CD4-positive, alpha-beta memory T cell (primary cell): ENCODE data around the gene SLC39A10. TPM values are rescaled to one million over a fixed set of nuclear protein-coding genes. Genes with fewer than 3 reads are reported as not detected.
"Not testable (repeated sequence)": the region's sequence is repeated elsewhere in the genome, so short reads cannot be mapped to it uniquely, and the experiment has no call there.

Source experiments
- CTCF ChIA-PET: fragments of 350-600 bp; sonication (Branson Sonifier 250); formaldehyde crosslinking; loops from one replicate; lab custom pipeline; 2021; ENCODE audit warnings: inconsistent platforms; ENCODE audit not compliant: partially characterized antibody; lab: Charles Lee
- POLR2A ChIA-PET: fragments of 350-600 bp; sonication (Branson Sonifier 250); formaldehyde crosslinking; loops from one replicate; lab custom pipeline; 2021; ENCODE audit not compliant: partially characterized antibody; lab: Charles Lee
- DNase-seq, 5 donors: peaks; one replicate each; pipeline versions ENCODE4 v3.0.0 to v3.0.0-alpha.2; 2020 to 2022; ENCODE audit warnings: mixed read lengths in 1 of 5
- H3K27ac ChIP-seq: one replicate; pipeline ENCODE4 v1.7.0; 2013; ENCODE audit warnings: low read depth, low read length
- H3K27me3 ChIP-seq: 2 replicates; pipeline ENCODE4 v1.7.0; 2013; ENCODE audit warnings: mild to moderate bottlenecking, low read length, moderate library complexity; ENCODE audit not compliant: insufficient read depth
- H3K36me3 ChIP-seq: 2 replicates; pipeline ENCODE4 v1.7.0; 2013; ENCODE audit warnings: mild to moderate bottlenecking, low read length, moderate library complexity; ENCODE audit not compliant: insufficient read depth
- H3K4me1 ChIP-seq: 2 replicates; pipeline ENCODE4 v1.7.0; 2013; ENCODE audit warnings: mild to moderate bottlenecking, low read length, moderate library complexity; ENCODE audit not compliant: insufficient read depth
- H3K4me3 ChIP-seq, 2 donors: one replicate each; pipeline ENCODE4 v1.7.0; 2013; ENCODE audit warnings: low read length in 2 of 2, mild to moderate bottlenecking in 1 of 2
- H3K9me3 ChIP-seq, 2 donors: one replicate each; pipeline ENCODE4 v1.7.0; 2013; ENCODE audit warnings: low read length in 2 of 2, control low read depth in 1 of 2; ENCODE audit not compliant: control insufficient read depth in 1 of 2
- H3K27ac Mint-ChIP-seq, 7 donors: one replicate each; pipeline ENCODE4 v1.8.0; 2020 to 2021; ENCODE audit warnings: mixed read lengths in 7 of 7, mild to moderate bottlenecking in 6 of 7, inconsistent platforms in 3 of 7, moderate library complexity in 3 of 7
- H3K27me3 Mint-ChIP-seq, 2 donors: one replicate each; pipeline ENCODE4 v1.8.0; 2020 to 2021; ENCODE audit warnings: mixed read lengths in 2 of 2
- H3K36me3 Mint-ChIP-seq, 2 donors: one replicate each; pipeline ENCODE4 v1.8.0; 2020 to 2021; ENCODE audit warnings: mixed read lengths in 2 of 2, inconsistent platforms in 1 of 2, mild to moderate bottlenecking in 1 of 2
- H3K4me1 Mint-ChIP-seq, 4 donors: one replicate each; pipeline ENCODE4 v1.8.0; 2020 to 2021; ENCODE audit warnings: mixed read lengths in 4 of 4, mild to moderate bottlenecking in 1 of 4
- H3K4me3 Mint-ChIP-seq, 8 donors: one replicate each; pipeline ENCODE4 v1.8.0; 2020 to 2021; ENCODE audit warnings: mixed read lengths in 8 of 8, mild to moderate bottlenecking in 7 of 8, moderate library complexity in 6 of 8, inconsistent platforms in 3 of 8
- H3K9me3 Mint-ChIP-seq, 8 donors: one replicate each; pipeline ENCODE4 v1.8.0; 2020 to 2021; ENCODE audit warnings: mixed read lengths in 8 of 8, mild to moderate bottlenecking in 5 of 8, inconsistent platforms in 3 of 8, moderate library complexity in 1 of 8
- intact Hi-C: fragments of 100-400 bp; cut with micrococcal nuclease; formaldehyde crosslinking; loops from one replicate; pipeline ENCODE4 v1.15.1; 2023
- polyA plus RNA-seq, 2 donors: library from polyadenylated mRNA; unstranded; fragments of 300-500 nt; fragmentation: Illumina TruSeq; gene quantifications; one replicate each; pipeline ENCODE4 v1.2.3, GENCODE V29; 2021
- total RNA-seq, 2 experiments: library from RNA; stranded (reverse); gene quantifications; one replicate each; pipeline ENCODE4 v1.2.3, GENCODE V29; 2021

The SLC39A10 gene
- total and polyA plus RNA-seq, 4 experiments from 2014 or later, result 5.9 to 102 (median 54.4) TPM

GRCh38 chr2:195659982-195660890, 3.2 kb downstream of the SLC39A10 start:
- Histone ChIP-seq H3K9me3 (no peaks in the 10 kb centered on the region), H3K27me3 (no peaks in the 10 kb centered on the region), H3K4me3 (peak overlapping the region; percentile 27 to 80), H3K4me1 (peaks cover 57% of the 10 kb centered on the region), H3K27ac (peak overlapping the region; percentile 99), H3K36me3 (no peaks in the 10 kb centered on the region)
- Mint-ChIP-seq H3K27ac (peak overlapping the region; percentile 97 to 100 (median 99)), H3K27me3 (peaks cover 0 to 2% of the 10 kb centered on the region in 2 donors), H3K4me1 (peaks cover 29 to 63% (median 36%) of the 10 kb centered on the region in 4 donors), H3K4me3 (peak overlapping the region; percentile 96 to 99 (median 99)), H3K36me3 (peaks cover 16 to 22% of the 10 kb centered on the region in 2 donors), H3K9me3 (peaks cover 0 to 6% (median 0%) of the 10 kb centered on the region in 8 donors)
- intact Hi-C loops, result loop anchor here (1.0 to 5.0 kb wide), 8 partner anchors 84 to 1792 kb away; partner anchors contain the start of genes COQ10B and STK17B
- ChIA-PET POLR2A (interaction anchor here (0.5 to 6.6 kb wide), 18 partner anchors 12 to 340 kb away, joined by 3 to 319 read pairs (median 4); no protein-coding TSS in a partner anchor), CTCF (interaction anchor here (0.6 to 5.5 kb wide), 53 partner anchors 9 to 677 kb away, joined by 3 to 245 read pairs (median 4); partner anchors contain the start of gene DNAH7)
- DNase-seq, result peak; percentile 76 to 80 (median 79)

- intact Hi-C loops, result loop anchor here (5.0 kb wide), 1 partner anchor 275 kb away; no protein-coding TSS in a partner anchor
- H3K4me3 Mint-ChIP-seq, result peak overlapping the region in 1 of 8 donors; percentile 17
These were observed 5.1 kb downstream of the SLC39A10 start for GRCh38 chr2:195662138-195662537.

GRCh38 chr2:195663007-195663406, 6.0 kb downstream of the SLC39A10 start:
- no peaks in the 10 kb centered on the region for H3K27me3 ChIP-seq
- Mint-ChIP-seq H3K4me3 (peak overlapping the region in 5 of 8 donors; percentile 1 to 48 (median 13)), H3K4me1 (peaks cover 36 to 74% (median 41%) of the 10 kb centered on the region in 4 donors), H3K9me3 (peaks cover 0 to 2% (median 0%) of the 10 kb centered on the region in 8 donors), H3K27ac (peak overlapping the region; percentile 8 to 87 (median 79)), H3K27me3 (no peaks in the 10 kb centered on the region), H3K36me3 (peaks cover 11 to 15% of the 10 kb centered on the region in 2 donors)
- intact Hi-C loops, result loop anchor here (5.0 kb wide), 1 partner anchor 274 kb away; no protein-coding TSS in a partner anchor
- DNase-seq, result no peak
- peaks cover 72% of the 10 kb centered on the region for H3K4me1 ChIP-seq
- H3K27ac ChIP-seq, result no peak overlapping the region
- ChIA-PET CTCF (interaction anchor here (0.6 to 5.5 kb wide), 7 partner anchors 85 to 344 kb away, joined by 3 to 34 read pairs (median 3); no protein-coding TSS in a partner anchor), POLR2A (interaction anchor here (0.8 to 1.9 kb wide), 9 partner anchors 10 to 171 kb away, joined by 3 to 5 read pairs (median 3); no protein-coding TSS in a partner anchor)
- no peak overlapping the region for H3K4me3 ChIP-seq
- no peaks in the 10 kb centered on the region for H3K36me3 ChIP-seq
- no peaks in the 10 kb centered on the region for H3K9me3 ChIP-seq

More at GRCh38 chr2:195662138-195662537, 5.1 kb downstream of the SLC39A10 start:
- peaks cover 66% of the 10 kb centered on the region for H3K4me1 ChIP-seq
- no peak overlapping the region for H3K27ac ChIP-seq
- CTCF ChIA-PET, result interaction anchor here (0.9 to 5.5 kb wide), 5 partner anchors 85 to 343 kb away, joined by 3 to 34 read pairs (median 3); no protein-coding TSS in a partner anchor
- no peak for DNase-seq
- Mint-ChIP-seq H3K36me3 (peaks cover 16 to 18% of the 10 kb centered on the region in 2 donors), H3K27ac (peak overlapping the region in 6 of 7 donors; percentile 48 to 88 (median 72)), H3K9me3 (peaks cover 0 to 4% (median 0%) of the 10 kb centered on the region in 8 donors), H3K4me1 (peaks cover 32 to 69% (median 38%) of the 10 kb centered on the region in 4 donors), H3K27me3 (peaks cover 0 to under 1% of the 10 kb centered on the region in 2 donors)
- H3K4me3 ChIP-seq, result no peak overlapping the region
- POLR2A ChIA-PET, result interaction anchor here (0.8 to 1.9 kb wide), 9 partner anchors 10 to 164 kb away, joined by 3 to 5 read pairs (median 3); no protein-coding TSS in a partner anchor
- H3K36me3 ChIP-seq, result no peaks in the 10 kb centered on the region
- H3K27me3 ChIP-seq, result no peaks in the 10 kb centered on the region
- no peaks in the 10 kb centered on the region for H3K9me3 ChIP-seq

- POLR2A ChIA-PET, result interaction anchor here (1.6 to 3.6 kb wide), 2 partner anchors 7 to 88 kb away, joined by 6 to 26 read pairs; partner anchors contain the start of gene SLC39A10
These were observed 7.5 kb downstream of the SLC39A10 start for GRCh38 chr2:195664528-195664927.

GRCh38 chr2:195665153-195665552, 8.1 kb downstream of the SLC39A10 start:
- CTCF ChIA-PET, result interaction anchor here (0.7 to 6.8 kb wide), 7 partner anchors 8 to 672 kb away, joined by 3 to 62 read pairs (median 6); partner anchors contain the start of genes DNAH7 and SLC39A10
- intact Hi-C loops, result loop anchor here (2.0 kb wide), 1 partner anchor 402 kb away; no protein-coding TSS in a partner anchor
- not testable (repeated sequence) for DNase-seq, H3K4me3 ChIP-seq, H3K9me3 ChIP-seq, H3K36me3 ChIP-seq, H3K27ac ChIP-seq, H3K9me3 Mint-ChIP-seq, H3K27me3 Mint-ChIP-seq, H3K27me3 ChIP-seq, H3K36me3 Mint-ChIP-seq
- peak overlapping the region in 1 of 8 donors; percentile 22 for H3K4me3 Mint-ChIP-seq
- POLR2A ChIA-PET, result interaction anchor here (1.2 to 3.6 kb wide), 3 partner anchors 8 to 103 kb away, joined by 3 to 26 read pairs (median 6); partner anchors contain the start of gene SLC39A10
- H3K4me1 ChIP-seq, result peaks cover 68% of the 10 kb centered on the region
- peak overlapping the region in 1 of 7 donors; percentile 75 for H3K27ac Mint-ChIP-seq
- H3K4me1 Mint-ChIP-seq, result peaks cover 34 to 61% (median 41%) of the 10 kb centered on the region in 4 donors

More at GRCh38 chr2:195664528-195664927, 7.5 kb downstream of the SLC39A10 start:
- H3K27me3 Mint-ChIP-seq, result no peaks in the 10 kb centered on the region
- no peaks in the 10 kb centered on the region for H3K9me3 Mint-ChIP-seq
- Histone ChIP-seq H3K27me3 (no peaks in the 10 kb centered on the region), H3K27ac (no peak overlapping the region), H3K36me3 (no peaks in the 10 kb centered on the region), H3K4me1 (peaks cover 74% of the 10 kb centered on the region), H3K4me3 (no peak overlapping the region), H3K9me3 (no peaks in the 10 kb centered on the region)
- DNase-seq, result no peak
- H3K4me1 Mint-ChIP-seq, result peaks cover 35 to 65% (median 43%) of the 10 kb centered on the region in 4 donors
- intact Hi-C loops, result loop anchor here (2.0 to 5.0 kb wide), 2 partner anchors 273 to 402 kb away; no protein-coding TSS in a partner anchor
- H3K4me3 Mint-ChIP-seq, result peak overlapping the region in 2 of 8 donors; percentile 22 to 23
- no peaks in the 10 kb centered on the region for H3K36me3 Mint-ChIP-seq
- CTCF ChIA-PET, result interaction anchor here (0.8 to 6.8 kb wide), 3 partner anchors 8 to 165 kb away, joined by 3 to 62 read pairs (median 34); no protein-coding TSS in a partner anchor
- H3K27ac Mint-ChIP-seq, result peak overlapping the region in 5 of 7 donors; percentile 18 to 82 (median 53)

- H3K27me3 ChIP-seq, result no peaks in the 10 kb centered on the region
- H3K36me3 ChIP-seq, result no peaks in the 10 kb centered on the region
- H3K4me3 ChIP-seq, result no peak overlapping the region
- H3K36me3 Mint-ChIP-seq, result no peaks in the 10 kb centered on the region
- no peak for DNase-seq
- peaks cover 33 to 56% (median 36%) of the 10 kb centered on the region in 4 donors for H3K4me1 Mint-ChIP-seq
- intact Hi-C loops, result no loop called here
- no peaks in the 10 kb centered on the region for H3K9me3 ChIP-seq
- peak overlapping the region in 3 of 7 donors; percentile 3 to 25 (median 22) for H3K27ac Mint-ChIP-seq
- H3K4me1 ChIP-seq, result peaks cover 59% of the 10 kb centered on the region
- no peaks in the 10 kb centered on the region for H3K9me3 Mint-ChIP-seq
- H3K4me3 Mint-ChIP-seq, result peak overlapping the region in 2 of 8 donors; percentile 5 to 14
- ChIA-PET CTCF (interaction anchor here (0.8 to 6.8 kb wide), 9 partner anchors 9 to 671 kb away, joined by 3 to 62 read pairs (median 6); partner anchors contain the start of genes DNAH7 and SLC39A10), POLR2A (interaction anchor here (0.7 to 3.6 kb wide), 5 partner anchors 9 to 104 kb away, joined by 3 to 26 read pairs (median 3); partner anchors contain the start of gene SLC39A10)
- no peak overlapping the region for H3K27ac ChIP-seq
- no peaks in the 10 kb centered on the region for H3K27me3 Mint-ChIP-seq
These were observed 9.2 kb downstream of the SLC39A10 start for GRCh38 chr2:195666113-195666712.
